IMR-90 (cell line): ENCODE measurements around the gene SOX2.

Source experiments
- BHLHE40 ChIP-seq: fragments of 150-350 bp; IDR thresholded peaks from 2 replicates; pipeline ENCODE4 v1.6.1; 2016; ENCODE audit warnings: mild to moderate bottlenecking, low read depth, low read length
- CEBPB ChIP-seq: IDR thresholded peaks from 2 replicates; pipeline ENCODE4 v1.6.1; 2012; ENCODE audit warnings: low read depth, low read length, improper control_type of control experiment
- FOS ChIP-seq: fragments of 150-350 bp; IDR thresholded peaks from 2 replicates; pipeline ENCODE4 v1.6.1; 2016; ENCODE audit warnings: low read depth, low read length
- MAZ ChIP-seq: IDR thresholded peaks from 2 replicates; pipeline ENCODE4 v1.6.1; 2012; ENCODE audit warnings: low read depth, mild to moderate bottlenecking, low read length, improper control_type of control experiment, moderate library complexity, borderline replicate concordance
- POLR2A ChIP-seq: IDR thresholded peaks from 2 replicates; pipeline ENCODE4 v1.6.1; 2012; ENCODE audit warnings: mild to moderate bottlenecking, low read depth, low read length
- RAD21 ChIP-seq: IDR thresholded peaks from 2 replicates; pipeline ENCODE4 v1.6.1; 2012; ENCODE audit warnings: low read length, improper control_type of control experiment
- TF ChIP-seq, protein P1 (sequence below): conservative IDR thresholded peaks from 2 replicates; pipeline ENCODE4 v1.5.1; 2012; ENCODE audit warnings: mild to moderate bottlenecking, low read depth, low read length, improper control_type of control experiment
- TF ChIP-seq, protein P2 (sequence below): fragments of 150-350 bp; IDR thresholded peaks from 2 replicates; pipeline ENCODE4 v1.6.1; 2016; ENCODE audit warnings: low read depth, mild to moderate bottlenecking, low read length, moderate library complexity, borderline replicate concordance

DNA sequence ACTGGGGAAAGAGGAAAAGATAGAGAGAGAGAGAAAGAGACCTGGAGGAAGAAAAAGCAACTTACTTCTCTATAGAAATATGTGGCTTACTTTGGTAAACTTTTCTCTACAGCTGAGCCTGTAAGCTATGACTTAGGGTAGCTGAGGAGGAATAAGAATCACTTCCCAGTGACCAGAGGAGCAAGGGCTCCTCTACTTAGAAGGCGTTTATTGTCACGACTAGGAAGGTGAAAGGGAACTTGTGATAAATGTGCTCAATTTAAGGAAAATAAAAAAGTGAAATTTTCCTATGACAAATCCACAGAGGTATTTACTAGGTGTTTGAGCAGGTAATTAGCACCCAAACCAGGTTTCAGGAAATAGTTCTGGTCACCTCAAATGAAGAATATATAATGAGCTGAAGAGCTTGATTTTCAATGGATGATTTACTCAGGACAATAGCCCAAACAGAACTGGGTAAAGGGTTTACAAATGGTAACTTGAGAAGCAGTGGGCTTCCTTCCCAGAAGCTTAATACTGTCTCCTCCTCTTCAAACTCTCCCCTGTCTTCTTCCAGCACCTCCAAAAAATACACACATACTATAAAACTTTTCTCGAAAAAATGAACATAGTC lies 46.1 kb downstream of the SOX2 start:
- TF ChIP-seq BHLHE40 (no peak), POLR2A (no peak), RAD21 (no peak), CEBPB (no peak), MAZ (no peak), FOS (no peak)
- TF ChIP-seq, protein P1, sequence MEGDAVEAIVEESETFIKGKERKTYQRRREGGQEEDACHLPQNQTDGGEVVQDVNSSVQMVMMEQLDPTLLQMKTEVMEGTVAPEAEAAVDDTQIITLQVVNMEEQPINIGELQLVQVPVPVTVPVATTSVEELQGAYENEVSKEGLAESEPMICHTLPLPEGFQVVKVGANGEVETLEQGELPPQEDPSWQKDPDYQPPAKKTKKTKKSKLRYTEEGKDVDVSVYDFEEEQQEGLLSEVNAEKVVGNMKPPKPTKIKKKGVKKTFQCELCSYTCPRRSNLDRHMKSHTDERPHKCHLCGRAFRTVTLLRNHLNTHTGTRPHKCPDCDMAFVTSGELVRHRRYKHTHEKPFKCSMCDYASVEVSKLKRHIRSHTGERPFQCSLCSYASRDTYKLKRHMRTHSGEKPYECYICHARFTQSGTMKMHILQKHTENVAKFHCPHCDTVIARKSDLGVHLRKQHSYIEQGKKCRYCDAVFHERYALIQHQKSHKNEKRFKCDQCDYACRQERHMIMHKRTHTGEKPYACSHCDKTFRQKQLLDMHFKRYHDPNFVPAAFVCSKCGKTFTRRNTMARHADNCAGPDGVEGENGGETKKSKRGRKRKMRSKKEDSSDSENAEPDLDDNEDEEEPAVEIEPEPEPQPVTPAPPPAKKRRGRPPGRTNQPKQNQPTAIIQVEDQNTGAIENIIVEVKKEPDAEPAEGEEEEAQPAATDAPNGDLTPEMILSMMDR = no peak
- TF ChIP-seq, protein P2, sequence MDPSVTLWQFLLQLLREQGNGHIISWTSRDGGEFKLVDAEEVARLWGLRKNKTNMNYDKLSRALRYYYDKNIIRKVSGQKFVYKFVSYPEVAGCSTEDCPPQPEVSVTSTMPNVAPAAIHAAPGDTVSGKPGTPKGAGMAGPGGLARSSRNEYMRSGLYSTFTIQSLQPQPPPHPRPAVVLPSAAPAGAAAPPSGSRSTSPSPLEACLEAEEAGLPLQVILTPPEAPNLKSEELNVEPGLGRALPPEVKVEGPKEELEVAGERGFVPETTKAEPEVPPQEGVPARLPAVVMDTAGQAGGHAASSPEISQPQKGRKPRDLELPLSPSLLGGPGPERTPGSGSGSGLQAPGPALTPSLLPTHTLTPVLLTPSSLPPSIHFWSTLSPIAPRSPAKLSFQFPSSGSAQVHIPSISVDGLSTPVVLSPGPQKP = no peak
